GM23248 (cell line): ENCODE results near the gene MEAK7.

ENCODE experiments used
- EZH2 ChIP-seq: fragments of 200-600 bp; sonication (generic); IDR thresholded peaks from 2 replicates; pipeline ENCODE4 v1.6.1; 2018; ENCODE audit warnings: antibody characterized with exemption, mild to moderate bottlenecking; ENCODE audit not compliant: insufficient read depth, poor library complexity, severe bottlenecking
- EZH2phosphoT487 ChIP-seq: fragments of 200-600 bp; sonication (generic); IDR thresholded peaks from 2 replicates; pipeline ENCODE4 v1.6.1; 2018; ENCODE audit warnings: antibody characterized with exemption, moderate library complexity, mild to moderate bottlenecking, low read depth; ENCODE audit not compliant: insufficient read depth

DNA sequence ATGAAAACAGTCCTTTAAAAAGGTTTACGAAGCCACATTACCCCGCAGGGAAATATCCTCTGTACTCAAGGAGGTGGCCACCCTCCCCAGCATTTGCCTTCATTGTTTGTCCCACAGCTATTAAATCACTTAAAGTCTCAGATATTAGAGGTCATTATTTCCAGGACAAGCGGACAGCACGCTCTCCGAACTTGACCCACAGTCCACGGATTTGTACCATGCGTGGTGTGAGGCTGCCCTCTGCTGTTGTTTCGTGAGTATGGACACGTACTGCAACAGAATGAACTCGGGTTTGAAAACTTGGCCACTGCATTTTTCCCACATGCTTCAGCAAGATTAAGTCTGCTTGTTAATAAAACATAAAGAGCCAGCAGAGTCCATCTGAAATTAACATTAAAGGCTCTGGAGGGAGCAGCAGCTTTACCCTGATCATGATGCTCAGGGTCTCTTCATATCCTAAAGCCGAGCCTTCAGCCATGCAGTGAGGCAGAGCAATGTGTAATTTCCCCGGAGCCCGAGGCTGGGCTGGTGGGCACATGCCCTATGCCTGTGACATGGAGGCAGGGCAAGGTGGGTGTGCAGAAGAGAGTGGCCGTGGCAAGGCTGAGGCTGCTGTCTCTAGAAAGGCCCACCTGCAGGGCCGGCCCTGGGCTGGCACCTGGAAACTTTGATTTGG is 19.7 kb downstream of the MEAK7 start:
- TF ChIP-seq EZH2, result no peak
- TF ChIP-seq EZH2phosphoT487, result no peak
